Smooth muscle cell (in vitro differentiated cells): ENCODE measurements around the gene ZNF224. TPM values are rescaled to one million over a fixed set of nuclear protein-coding genes. Genes with fewer than 3 reads are reported as not detected.

Experiments
- DNase-seq: peaks from one replicate; lab custom pipeline; 2025; ENCODE audit not compliant: unreplicated experiment; lab: John Stamatoyannopoulos, UW
- H2AFZ ChIP-seq: fragments of 200-600 bp; sonication (generic); 2 replicates; pipeline ENCODE4 v1.6.0; 2016; ENCODE audit warnings: antibody characterized with exemption, low read depth, mild to moderate bottlenecking
- H3F3A ChIP-seq: fragments of 200-600 bp; sonication (generic); 2 replicates; pipeline ENCODE4 v1.6.0; 2017; ENCODE audit warnings: antibody characterized with exemption, low read depth
- H3K27ac ChIP-seq: fragments of 200-600 bp; sonication (generic); 2 replicates; pipeline ENCODE4 v1.5.1; 2016; ENCODE audit warnings: low read depth, mild to moderate bottlenecking
- H3K27me3 ChIP-seq: fragments of 200-600 bp; sonication (generic); 2 replicates; pipeline ENCODE4 v1.6.1; 2016; ENCODE audit warnings: low read depth, mild to moderate bottlenecking
- H3K36me3 ChIP-seq: fragments of 200-600 bp; sonication (generic); 2 replicates; pipeline ENCODE4 v1.5.1; 2016; ENCODE audit warnings: low read depth
- H3K4me1 ChIP-seq: fragments of 200-600 bp; sonication (generic); 2 replicates; pipeline ENCODE4 v1.5.1; 2016; ENCODE audit warnings: low read depth
- H3K4me2 ChIP-seq: fragments of 200-600 bp; sonication (generic); 2 replicates; pipeline ENCODE4 v1.6.0; 2016; ENCODE audit warnings: mild to moderate bottlenecking
- H3K4me3 ChIP-seq: fragments of 200-600 bp; sonication (generic); 2 replicates; pipeline ENCODE4 v1.5.1; 2016; ENCODE audit warnings: mild to moderate bottlenecking
- H3K79me2 ChIP-seq: fragments of 200-600 bp; sonication (generic); 2 replicates; pipeline ENCODE4 v1.6.0; 2016; ENCODE audit warnings: low read depth, mild to moderate bottlenecking
- H3K9ac ChIP-seq: fragments of 200-600 bp; sonication (generic); 2 replicates; pipeline ENCODE4 v1.6.0; 2016; ENCODE audit warnings: low read depth
- H3K9me3 ChIP-seq: fragments of 200-600 bp; sonication (generic); replicated peaks from 2 replicates; pipeline ENCODE4 v1.5.1; 2016; ENCODE audit warnings: low read depth
- H4K20me1 ChIP-seq: fragments of 200-600 bp; sonication (generic); 2 replicates; pipeline ENCODE4 v1.6.0; 2016; ENCODE audit warnings: low read depth
- WGBS: methylation state at CpG from one replicate; pipeline ENCODE4 v1.1.7; 2016; ENCODE audit warnings: low lambda C conversion rate; 5-methylcytosine and 5-hydroxymethylcytosine counted together
- polyA plus RNA-seq: library from polyadenylated mRNA; unstranded; fragments of >200 nt; fragmentation: Nextera tagmentation; extraction: Ambion mirVana; gene quantifications from 2 replicates; pipeline ENCODE4 v1.2.1, GENCODE V29; 2016
- total RNA-seq: library from RNA; depleted of rRNA; stranded (reverse); fragments of >200 nt; gene quantifications from 2 replicates; pipeline ENCODE4 v1.2.3, GENCODE V29; 2014
- TF ChIP-seq, protein P1 (sequence below): fragments of 200-600 bp; sonication (generic); IDR thresholded peaks from 2 replicates; pipeline ENCODE4 v1.5.1; 2017; ENCODE audit warnings: borderline replicate concordance, mild to moderate bottlenecking, antibody characterized with exemption; ENCODE audit not compliant: insufficient read depth, poor library complexity, severe bottlenecking

ZNF224 gene
- total and polyA plus RNA-seq, 2 experiments from 2014 or later = 7.3 to 22.4 TPM

DNA sequence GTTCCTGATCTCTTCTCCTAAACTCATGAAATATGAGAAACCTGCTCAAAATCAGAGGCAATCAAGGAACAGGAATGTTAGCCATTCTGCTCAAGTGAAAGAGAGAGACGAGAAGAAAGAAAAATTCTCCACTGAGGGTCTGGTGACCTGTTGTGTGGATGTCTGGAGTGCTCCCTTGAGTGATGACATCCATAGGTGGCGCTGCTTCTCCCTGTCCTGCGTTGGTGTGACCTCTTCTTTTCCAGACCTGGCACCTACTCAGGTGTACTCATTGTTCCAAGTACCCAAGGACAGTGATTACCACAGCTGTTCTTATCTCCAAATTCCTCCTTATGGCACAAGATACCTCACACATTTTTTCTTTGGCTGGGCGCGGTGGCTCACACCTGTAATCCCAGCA lies 38.3 kb upstream of the ZNF224 start:
- Histone ChIP-seq H2AFZ (no peak overlapping the region), H3K4me2 (no peak overlapping the region), H3F3A (no peaks in the 10 kb centered on the region), H3K27me3 (no peaks in the 10 kb centered on the region), H3K4me1 (peaks cover 8% of the 10 kb centered on the region), H3K9ac (no peak overlapping the region), H3K4me3 (no peak overlapping the region), H3K79me2 (peaks cover 17% of the 10 kb centered on the region), H3K36me3 (peaks cover 13% of the 10 kb centered on the region), H4K20me1 (no peaks in the 10 kb centered on the region), H3K27ac (no peak overlapping the region), H3K9me3 (no peaks in the 10 kb centered on the region)
- 91% methylated on average over 5 of the region's 5 CpGs for WGBS
- no peak for DNase-seq
- TF ChIP-seq, protein P1, sequence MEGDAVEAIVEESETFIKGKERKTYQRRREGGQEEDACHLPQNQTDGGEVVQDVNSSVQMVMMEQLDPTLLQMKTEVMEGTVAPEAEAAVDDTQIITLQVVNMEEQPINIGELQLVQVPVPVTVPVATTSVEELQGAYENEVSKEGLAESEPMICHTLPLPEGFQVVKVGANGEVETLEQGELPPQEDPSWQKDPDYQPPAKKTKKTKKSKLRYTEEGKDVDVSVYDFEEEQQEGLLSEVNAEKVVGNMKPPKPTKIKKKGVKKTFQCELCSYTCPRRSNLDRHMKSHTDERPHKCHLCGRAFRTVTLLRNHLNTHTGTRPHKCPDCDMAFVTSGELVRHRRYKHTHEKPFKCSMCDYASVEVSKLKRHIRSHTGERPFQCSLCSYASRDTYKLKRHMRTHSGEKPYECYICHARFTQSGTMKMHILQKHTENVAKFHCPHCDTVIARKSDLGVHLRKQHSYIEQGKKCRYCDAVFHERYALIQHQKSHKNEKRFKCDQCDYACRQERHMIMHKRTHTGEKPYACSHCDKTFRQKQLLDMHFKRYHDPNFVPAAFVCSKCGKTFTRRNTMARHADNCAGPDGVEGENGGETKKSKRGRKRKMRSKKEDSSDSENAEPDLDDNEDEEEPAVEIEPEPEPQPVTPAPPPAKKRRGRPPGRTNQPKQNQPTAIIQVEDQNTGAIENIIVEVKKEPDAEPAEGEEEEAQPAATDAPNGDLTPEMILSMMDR = no peak

DNA sequence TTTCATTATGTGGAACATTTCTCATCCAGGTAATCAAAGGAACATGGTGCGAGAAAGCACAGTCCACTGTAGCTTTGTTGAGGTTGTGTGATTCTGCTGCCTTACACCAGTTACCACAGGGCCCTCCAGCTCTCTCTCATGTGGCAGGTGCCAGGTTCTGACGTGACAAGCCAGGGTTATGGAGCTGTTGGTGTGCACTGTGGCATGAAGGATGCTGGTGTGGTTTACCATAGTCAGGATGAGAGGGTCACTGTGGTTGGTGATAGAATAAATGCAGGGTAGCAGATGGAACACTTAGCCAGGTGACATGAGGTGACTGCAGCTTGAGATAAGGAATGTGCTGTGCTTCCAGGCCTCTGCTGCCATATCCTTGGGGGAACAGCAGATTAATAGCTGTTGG lies 34.9 kb upstream of the ZNF224 start:
- no peaks in the 10 kb centered on the region for H3K9me3 ChIP-seq
- no peak overlapping the region for H2AFZ ChIP-seq
- no peaks in the 10 kb centered on the region for H4K20me1 ChIP-seq
- H3K27ac ChIP-seq = no peak overlapping the region
- DNase-seq = no peak
- no peak overlapping the region for H3K9ac ChIP-seq
- no peak overlapping the region for H3K4me2 ChIP-seq
- no peaks in the 10 kb centered on the region for H3F3A ChIP-seq
- H3K4me1 ChIP-seq = no peaks in the 10 kb centered on the region
- no peak overlapping the region for H3K4me3 ChIP-seq
- no peaks in the 10 kb centered on the region for H3K79me2 ChIP-seq
- TF ChIP-seq, protein P1 = no peak
- 95% methylated on average over 2 of the region's 2 CpGs for WGBS
- H3K36me3 ChIP-seq = peaks cover 43% of the 10 kb centered on the region
- H3K27me3 ChIP-seq = no peaks in the 10 kb centered on the region

DNA sequence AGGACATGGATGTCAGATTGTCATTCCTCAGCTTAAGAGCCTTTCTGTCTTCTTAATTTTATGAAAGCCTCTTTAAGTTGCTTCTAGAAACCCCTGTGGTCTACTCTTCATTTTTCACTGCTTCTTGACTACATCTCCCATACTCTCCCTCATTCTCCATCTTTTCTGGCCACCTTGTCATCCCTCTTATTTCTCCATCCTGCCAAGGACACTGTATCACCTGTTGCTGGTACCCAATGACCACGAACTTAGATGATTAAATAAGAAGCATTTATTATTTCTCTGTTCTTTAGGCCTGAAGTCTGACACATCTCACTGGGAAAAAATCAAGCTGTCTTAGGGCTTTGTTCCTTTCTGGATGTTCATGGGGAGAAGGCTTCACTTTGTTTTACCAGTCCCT lies 33.1 kb upstream of the ZNF224 start:
- Histone ChIP-seq H3K27ac (no peak overlapping the region), H2AFZ (no peak overlapping the region), H4K20me1 (no peaks in the 10 kb centered on the region), H3K9me3 (peaks cover 4% of the 10 kb centered on the region), H3K79me2 (no peaks in the 10 kb centered on the region), H3K27me3 (no peaks in the 10 kb centered on the region), H3K9ac (no peak overlapping the region), H3K4me3 (no peak overlapping the region), H3K36me3 (peaks cover 53% of the 10 kb centered on the region), H3F3A (no peaks in the 10 kb centered on the region), H3K4me1 (no peaks in the 10 kb centered on the region), H3K4me2 (no peak overlapping the region)
- TF ChIP-seq, protein P1 = no peak
- no peak for DNase-seq
- WGBS = 94% methylated on average over 1 of the region's 1 CpG

DNA sequence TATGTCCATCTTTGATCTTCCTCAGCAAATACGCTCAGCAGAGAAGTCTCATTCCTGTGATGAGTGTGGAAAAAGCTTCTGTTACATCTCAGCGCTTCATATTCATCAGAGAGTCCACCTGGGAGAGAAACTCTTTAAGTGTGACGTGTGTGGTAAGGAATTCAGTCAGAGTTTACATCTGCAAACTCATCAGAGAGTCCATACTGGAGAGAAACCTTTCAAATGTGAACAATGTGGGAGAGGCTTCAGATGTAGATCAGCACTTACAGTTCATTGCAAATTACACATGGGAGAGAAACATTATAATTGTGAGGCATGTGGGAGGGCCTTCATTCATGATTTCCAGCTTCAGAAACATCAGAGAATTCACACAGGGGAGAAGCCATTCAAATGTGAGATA lies 27.9 kb upstream of the ZNF224 start:
- Histone ChIP-seq H3F3A (no peaks in the 10 kb centered on the region), H3K27ac (no peak overlapping the region), H3K4me1 (no peaks in the 10 kb centered on the region), H3K9ac (no peak overlapping the region), H3K27me3 (no peaks in the 10 kb centered on the region), H3K79me2 (no peaks in the 10 kb centered on the region), H3K9me3 (peaks cover 16% of the 10 kb centered on the region), H3K4me3 (no peak overlapping the region), H3K36me3 (peaks cover 60% of the 10 kb centered on the region), H4K20me1 (no peaks in the 10 kb centered on the region), H3K4me2 (no peak overlapping the region), H2AFZ (no peak overlapping the region)
- whole genome bisulfite sequencing = 65% methylated on average over 3 of the region's 3 CpGs
- no peak for DNase-seq
- TF ChIP-seq, protein P1 = no peak
